GM19395 (cell line): ENCODE data around the gene R3HDML.

Source experiments
- ATAC-seq: cut with Tn5 transposase; IDR thresholded peaks from one replicate; pipeline ENCODE4 v1.9.1; 2021; ENCODE audit warnings: mild to moderate bottlenecking, moderate library complexity; ENCODE audit not compliant: unreplicated experiment

The R3HDML gene

GRCh38 chr20:44398335-44398734 is 61.5 kb downstream of the R3HDML start:
- ATAC-seq = no peak

- no peak for ATAC-seq
Observed at GRCh38 chr20:44399446-44399845, 62.6 kb downstream of the R3HDML start.

GRCh38 chr20:44400671-44400969 is 63.8 kb downstream of the R3HDML start:
- ATAC-seq = no peak
